Gastrocnemius medialis (tissue), 4 donors: ENCODE data around the gene INTS7. TPM values are rescaled to one million over a fixed set of nuclear protein-coding genes. Genes with fewer than 3 reads are reported as not detected.

Experiments used
- ATAC-seq, 2 donors: fragments of 150-250 bp; one replicate each; pipeline ENCODE4 v1.9.1; 2016
- DNase-seq, 2 donors: peaks; one replicate each; pipeline ENCODE4 v3.0.0-alpha.2; 2019
- H3K27ac ChIP-seq, 4 donors: fragments of 200-600 bp; sonication (generic); 1 replicate in 1 of 4; 2 replicates in 3 of 4; pipeline ENCODE4 v1.5.1; 2016 to 2018; ENCODE audit warnings: mild to moderate bottlenecking in 2 of 4, moderate library complexity in 1 of 4
- H3K27me3 ChIP-seq, 3 donors: fragments of 200-600 bp; sonication (generic) in 2 of 3; 1 replicate in 1 of 3; 2 replicates in 2 of 3; pipeline versions ENCODE4 v1.5.1 to v1.6.0; 2016 to 2019; ENCODE audit warnings: mild to moderate bottlenecking in 1 of 3, moderate library complexity in 1 of 3
- H3K36me3 ChIP-seq, 2 donors: fragments of 200-600 bp; sonication (generic) in 1 of 2; one replicate each; pipeline ENCODE4 v1.5.1; 2017 to 2018
- H3K4me1 ChIP-seq, 2 donors: fragments of 200-600 bp; sonication (generic) in 1 of 2; one replicate each; pipeline ENCODE4 v1.5.1; 2016 to 2017; ENCODE audit warnings: mild to moderate bottlenecking in 2 of 2
- H3K4me3 ChIP-seq, 4 donors: fragments of 200-600 bp; sonication (generic) in 3 of 4; 1 replicate in 1 of 4; 2 replicates in 3 of 4; pipeline ENCODE4 v1.5.1; 2016 to 2019; ENCODE audit warnings: mild to moderate bottlenecking in 2 of 4
- H3K9me3 ChIP-seq, 3 donors: fragments of 200-600 bp; sonication (generic) in 2 of 3; 1 replicate in 1 of 3; 2 replicates in 2 of 3; pipeline ENCODE4 v1.5.1; 2016 to 2019
- CTCF ChIP-seq, 5 experiments: fragments of 450-650 bp in 3 of 5; fragments of 200-600 bp in 2 of 5; sonication (generic) in 2 of 5; IDR thresholded peaks in 4 of 5; conservative IDR thresholded peaks in 1 of 5; 1 replicate in 4 of 5; 2 replicates in 1 of 5; pipeline ENCODE4 v1.5.1; 2016 to 2019; ENCODE audit warnings: antibody characterized with exemption in 5 of 5, mild to moderate bottlenecking in 3 of 5, moderate library complexity in 3 of 5
- POLR2A ChIP-seq, 2 donors: fragments of 450-650 bp; IDR thresholded peaks; one replicate each; pipeline ENCODE4 v1.6.1; 2017; ENCODE audit warnings: antibody characterized with exemption in 2 of 2, mild to moderate bottlenecking in 2 of 2, moderate library complexity in 2 of 2
- in situ Hi-C, 4 donors: fragments of 200-750 bp; cut with MboI; loops; one replicate each; pipeline versions ENCODE4 v1.15.0 to v1.8.0; 2017; ENCODE audit warnings: low sequenced_read_pairs in 4 of 4
- intact Hi-C: fragments of 100-400 bp; cut with DNase I; formaldehyde crosslinking; loops from one replicate; pipeline ENCODE4 v1.15.1; 2023; ENCODE audit warnings: low total_unique reads
- total RNA-seq, 4 donors: library from RNA; depleted of rRNA; stranded (reverse); fragments of >200 nt; gene quantifications; one replicate each; pipeline versions ENCODE4 v1.1.0 to v1.2.3, GENCODE V29; 2016

The INTS7 gene
- total RNA-seq, 4 donors from 2014 or later: 4.0 to 8.0 (median 6.6) TPM

GRCh38 chr1:211925016-211925415 lies 110.3 kb downstream of the INTS7 start:
- Histone ChIP-seq H3K4me3 (no peak overlapping the region), H3K27me3 (no peaks in the 10 kb centered on the region), H3K9me3 (no peaks in the 10 kb centered on the region), H3K27ac (no peak overlapping the region), H3K36me3 (no peaks in the 10 kb centered on the region), H3K4me1 (no peaks in the 10 kb centered on the region)
- no peak for DNase-seq
- intact Hi-C loops: no loop called here
- in situ Hi-C loops: no loop called here
- TF ChIP-seq CTCF (IDR thresholded peaks at IDR 0.05 in 4 of 5, conservative IDR thresholded peaks at IDR 0.05 in 1 of 5): no peak
- TF ChIP-seq POLR2A (IDR thresholded peaks at IDR 0.05): no peak
- no peak for ATAC-seq

GRCh38 chr1:211924256-211924655 lies 111.1 kb downstream of the INTS7 start:
- no peak overlapping the region for H3K4me3 ChIP-seq
- H3K27ac ChIP-seq: no peak overlapping the region
- H3K9me3 ChIP-seq: no peaks in the 10 kb centered on the region
- H3K27me3 ChIP-seq: no peaks in the 10 kb centered on the region
- H3K4me1 ChIP-seq: no peaks in the 10 kb centered on the region
- DNase-seq (no peak), ATAC-seq (no peak)
- intact Hi-C loops: no loop called here
- in situ Hi-C loops: no loop called here
- H3K36me3 ChIP-seq: no peaks in the 10 kb centered on the region
- TF ChIP-seq CTCF (IDR thresholded peaks at IDR 0.05 in 4 of 5, conservative IDR thresholded peaks at IDR 0.05 in 1 of 5): no peak

GRCh38 chr1:211923095-211923494 lies 112.3 kb downstream of the INTS7 start:
- H3K27me3 ChIP-seq: no peaks in the 10 kb centered on the region
- in situ Hi-C loops: no loop called here
- intact Hi-C loops: no loop called here
- no peak overlapping the region for H3K27ac ChIP-seq
- TF ChIP-seq CTCF (IDR thresholded peaks at IDR 0.05 in 4 of 5, conservative IDR thresholded peaks at IDR 0.05 in 1 of 5) (no peak), POLR2A (IDR thresholded peaks at IDR 0.05) (no peak)
- H3K4me1 ChIP-seq: no peaks in the 10 kb centered on the region
- no peaks in the 10 kb centered on the region for H3K9me3 ChIP-seq
- ATAC-seq (no peak), DNase-seq (no peak)
- H3K4me3 ChIP-seq: no peak overlapping the region
- H3K36me3 ChIP-seq: no peaks in the 10 kb centered on the region

- intact Hi-C loops: no loop called here
- in situ Hi-C loops: no loop called here
- no peak for ATAC-seq
Measured at GRCh38 chr1:211921579-211922095, 113.7 kb downstream of the INTS7 start.

More at GRCh38 chr1:211921579-211922095, 113.7 kb downstream of the INTS7 start:
- TF ChIP-seq POLR2A (IDR thresholded peaks at IDR 0.05) (no peak), CTCF (IDR thresholded peaks at IDR 0.05 in 4 of 5, conservative IDR thresholded peaks at IDR 0.05 in 1 of 5) (no peak)
- H3K27ac ChIP-seq: no peak overlapping the region
- H3K4me1 ChIP-seq: no peaks in the 10 kb centered on the region
- no peaks in the 10 kb centered on the region for H3K36me3 ChIP-seq
- DNase-seq: no peak
- no peak overlapping the region for H3K4me3 ChIP-seq
- no peaks in the 10 kb centered on the region for H3K27me3 ChIP-seq
- H3K9me3 ChIP-seq: no peaks in the 10 kb centered on the region
